A673 (cell line): ENCODE data around the gene EHD3.

Experiments
- CTCF ChIP-seq: fragments of 300-800, 200-600 bp; sonication (generic); conservative IDR thresholded peaks from 2 replicates; pipeline ENCODE4 v1.5.1; 2017; ENCODE audit warnings: low read depth, mild to moderate bottlenecking, antibody characterized with exemption, low read length, moderate library complexity, mixed read lengths
- EZH2 ChIP-seq: fragments of 200-600 bp; sonication (generic); IDR thresholded peaks from 2 replicates; pipeline ENCODE4 v1.6.1; 2017; ENCODE audit warnings: borderline replicate concordance, low read depth, mild to moderate bottlenecking, mixed read lengths, antibody characterized with exemption, low read length; ENCODE audit not compliant: poor library complexity, severe bottlenecking

GRCh38 chr2:31258351-31258750, 24.4 kb downstream of the EHD3 start:
- TF ChIP-seq CTCF (no peak), EZH2 (no peak)
